KMS-11 (cell line): ENCODE results near the gene SLC26A3.

Experiments used
- H2AFZ ChIP-seq: fragments of 200-600 bp; sonication (generic); 2 replicates; pipeline ENCODE4 v1.6.1; 2016; ENCODE audit warnings: antibody characterized with exemption, mixed run types, low read depth
- H3K27ac ChIP-seq: fragments of 200-600 bp; sonication (generic); 2 replicates; pipeline ENCODE4 v1.6.1; 2016; ENCODE audit warnings: mild to moderate bottlenecking, mixed run types
- H3K27me3 ChIP-seq: fragments of 200-600 bp; sonication (generic); 2 replicates; pipeline ENCODE4 v1.6.1; 2017; ENCODE audit warnings: mild to moderate bottlenecking, low read depth, mixed run types, moderate library complexity; ENCODE audit not compliant: insufficient read depth
- H3K36me3 ChIP-seq: fragments of 200-600 bp; sonication (generic); 2 replicates; pipeline ENCODE4 v1.6.1; 2017; ENCODE audit warnings: mild to moderate bottlenecking, mixed run types; ENCODE audit not compliant: insufficient read depth
- H3K4me1 ChIP-seq: fragments of 200-600 bp; sonication (generic); 2 replicates; pipeline ENCODE4 v1.6.1; 2016; ENCODE audit warnings: mild to moderate bottlenecking, low read depth, mixed run types; ENCODE audit not compliant: poor library complexity, severe bottlenecking
- H3K4me2 ChIP-seq: fragments of 200-600 bp; sonication (generic); 2 replicates; pipeline ENCODE4 v1.7.0; 2016; ENCODE audit warnings: mild to moderate bottlenecking, mixed run types
- H3K4me3 ChIP-seq: fragments of 200-600 bp; sonication (generic); IDR thresholded peaks from 2 replicates; pipeline ENCODE4 v1.6.1; 2017; ENCODE audit warnings: low read depth, low read length, mixed read lengths; ENCODE audit not compliant: insufficient read depth
- H3K79me2 ChIP-seq: fragments of 200-600 bp; sonication (generic); 2 replicates; pipeline ENCODE4 v1.6.1; 2016; ENCODE audit warnings: low read depth, mixed run types; ENCODE audit not compliant: insufficient read depth
- H3K9ac ChIP-seq: fragments of 200-600 bp; sonication (generic); 2 replicates; pipeline ENCODE4 v1.6.1; 2016; ENCODE audit warnings: mild to moderate bottlenecking, mixed run types
- H4K20me1 ChIP-seq: fragments of 200-600 bp; sonication (generic); 2 replicates; pipeline ENCODE4 v1.6.1; 2016; ENCODE audit warnings: mild to moderate bottlenecking, mixed run types; ENCODE audit not compliant: insufficient read depth
- TF ChIP-seq, protein P1 (sequence below): fragments of 200-600 bp; sonication (generic); conservative IDR thresholded peaks from 2 replicates; pipeline ENCODE4 v1.6.1; 2017; ENCODE audit warnings: low read depth, mild to moderate bottlenecking, antibody characterized with exemption, low read length, moderate library complexity, mixed read lengths

SLC26A3 gene

DNA sequence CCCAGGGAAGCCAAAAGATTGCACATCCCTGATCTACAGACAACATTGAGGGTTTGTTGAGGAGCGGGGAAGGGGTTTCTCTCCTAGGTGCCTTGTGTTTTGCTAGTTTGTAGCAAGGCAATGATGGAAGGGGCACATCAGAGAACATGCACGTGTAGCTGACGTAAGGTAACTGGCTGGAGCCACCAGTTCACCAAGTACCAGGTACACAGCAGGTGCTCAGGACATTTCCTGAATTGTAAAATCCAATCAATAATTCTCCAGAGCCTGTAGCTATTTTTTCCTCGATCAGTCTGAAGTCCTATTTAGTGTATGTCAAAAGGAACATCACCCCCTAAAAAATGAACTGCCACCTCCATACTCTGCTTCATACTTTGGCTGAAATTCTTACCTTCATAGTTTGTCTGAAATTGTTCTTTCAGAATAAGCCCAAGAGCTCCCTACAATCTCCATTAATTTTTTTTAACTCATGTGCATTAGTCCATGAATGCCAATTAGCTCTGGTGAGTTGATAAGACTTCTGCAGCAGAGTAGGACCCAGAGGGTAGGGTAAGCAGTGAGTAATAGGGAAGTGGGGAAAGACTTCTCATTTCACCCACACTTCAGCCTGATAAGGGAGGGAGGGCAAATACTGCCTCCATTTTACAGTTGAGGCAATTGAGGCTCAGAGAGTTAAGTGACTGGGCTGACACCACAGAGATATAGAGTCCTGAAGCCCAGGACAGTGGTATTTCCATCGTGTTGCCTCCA is 36.0 kb upstream of the SLC26A3 start:
- H3K79me2 ChIP-seq = no peaks in the 10 kb centered on the region
- H4K20me1 ChIP-seq = no peaks in the 10 kb centered on the region
- H2AFZ ChIP-seq = no peak overlapping the region
- H3K27ac ChIP-seq = no peak overlapping the region
- H3K4me1 ChIP-seq = no peaks in the 10 kb centered on the region
- no peak overlapping the region for H3K4me3 ChIP-seq
- no peaks in the 10 kb centered on the region for H3K27me3 ChIP-seq
- H3K9ac ChIP-seq = no peak overlapping the region
- no peaks in the 10 kb centered on the region for H3K36me3 ChIP-seq
- TF ChIP-seq, protein P1, sequence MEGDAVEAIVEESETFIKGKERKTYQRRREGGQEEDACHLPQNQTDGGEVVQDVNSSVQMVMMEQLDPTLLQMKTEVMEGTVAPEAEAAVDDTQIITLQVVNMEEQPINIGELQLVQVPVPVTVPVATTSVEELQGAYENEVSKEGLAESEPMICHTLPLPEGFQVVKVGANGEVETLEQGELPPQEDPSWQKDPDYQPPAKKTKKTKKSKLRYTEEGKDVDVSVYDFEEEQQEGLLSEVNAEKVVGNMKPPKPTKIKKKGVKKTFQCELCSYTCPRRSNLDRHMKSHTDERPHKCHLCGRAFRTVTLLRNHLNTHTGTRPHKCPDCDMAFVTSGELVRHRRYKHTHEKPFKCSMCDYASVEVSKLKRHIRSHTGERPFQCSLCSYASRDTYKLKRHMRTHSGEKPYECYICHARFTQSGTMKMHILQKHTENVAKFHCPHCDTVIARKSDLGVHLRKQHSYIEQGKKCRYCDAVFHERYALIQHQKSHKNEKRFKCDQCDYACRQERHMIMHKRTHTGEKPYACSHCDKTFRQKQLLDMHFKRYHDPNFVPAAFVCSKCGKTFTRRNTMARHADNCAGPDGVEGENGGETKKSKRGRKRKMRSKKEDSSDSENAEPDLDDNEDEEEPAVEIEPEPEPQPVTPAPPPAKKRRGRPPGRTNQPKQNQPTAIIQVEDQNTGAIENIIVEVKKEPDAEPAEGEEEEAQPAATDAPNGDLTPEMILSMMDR = no peak
- H3K4me2 ChIP-seq = no peak overlapping the region

DNA sequence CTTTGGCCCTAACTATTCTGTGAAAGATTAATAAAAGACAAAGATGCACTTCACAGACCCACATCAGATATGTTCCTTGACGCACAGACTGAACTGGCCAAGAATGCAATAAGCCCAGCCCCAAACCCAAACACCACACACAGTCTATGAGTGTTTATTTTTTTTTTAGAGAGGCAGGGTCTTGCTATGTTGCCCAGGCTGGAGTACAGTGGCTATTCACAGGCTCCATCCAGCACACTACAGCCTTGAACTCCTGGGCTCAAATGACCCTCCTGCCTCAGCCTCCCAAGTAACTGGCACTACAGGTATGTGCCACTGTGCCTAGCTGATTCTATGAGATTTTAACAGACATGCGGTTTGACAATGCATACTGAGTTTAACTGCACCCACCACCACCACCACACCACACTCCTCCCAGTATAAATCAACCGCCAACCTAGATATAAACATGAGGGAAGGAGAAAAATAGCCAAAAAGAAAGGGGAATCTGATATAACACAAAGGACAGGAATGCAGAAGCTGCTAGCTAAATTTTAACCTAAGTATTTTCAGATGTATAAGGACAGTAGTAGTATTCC is 35.1 kb upstream of the SLC26A3 start:
- no peak overlapping the region for H3K4me3 ChIP-seq
- H3K9ac ChIP-seq = no peak overlapping the region
- H3K27me3 ChIP-seq = no peaks in the 10 kb centered on the region
- H3K27ac ChIP-seq = no peak overlapping the region
- no peaks in the 10 kb centered on the region for H3K36me3 ChIP-seq
- TF ChIP-seq, protein P1 = no peak
- no peaks in the 10 kb centered on the region for H3K4me1 ChIP-seq
- no peak overlapping the region for H3K4me2 ChIP-seq
- H4K20me1 ChIP-seq = no peaks in the 10 kb centered on the region
- no peaks in the 10 kb centered on the region for H3K79me2 ChIP-seq
- no peak overlapping the region for H2AFZ ChIP-seq

DNA sequence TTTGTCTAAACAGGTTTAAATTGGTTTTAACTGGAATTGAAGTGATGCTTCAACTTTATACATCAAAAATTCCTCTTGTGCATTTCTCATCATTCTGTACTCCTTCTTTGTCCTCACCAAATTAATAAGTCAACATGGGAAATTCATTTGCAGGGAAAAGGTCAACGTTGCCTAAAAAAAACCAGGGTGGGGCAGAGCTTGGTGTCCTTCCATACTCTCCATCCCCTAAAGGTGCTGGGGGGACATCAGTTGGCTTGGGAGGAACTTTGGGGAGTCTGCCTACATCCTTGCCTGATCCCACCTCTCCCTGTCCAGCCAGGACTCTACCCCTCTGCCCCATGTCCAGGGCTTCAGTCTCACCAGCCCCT is 34.1 kb upstream of the SLC26A3 start:
- no peak overlapping the region for H3K9ac ChIP-seq
- H3K4me1 ChIP-seq = no peaks in the 10 kb centered on the region
- H3K36me3 ChIP-seq = no peaks in the 10 kb centered on the region
- no peaks in the 10 kb centered on the region for H3K27me3 ChIP-seq
- H3K4me2 ChIP-seq = no peak overlapping the region
- TF ChIP-seq, protein P1 = no peak
- no peak overlapping the region for H3K4me3 ChIP-seq
- H3K79me2 ChIP-seq = no peaks in the 10 kb centered on the region
- H4K20me1 ChIP-seq = no peaks in the 10 kb centered on the region
- no peak overlapping the region for H2AFZ ChIP-seq
- H3K27ac ChIP-seq = no peak overlapping the region

DNA sequence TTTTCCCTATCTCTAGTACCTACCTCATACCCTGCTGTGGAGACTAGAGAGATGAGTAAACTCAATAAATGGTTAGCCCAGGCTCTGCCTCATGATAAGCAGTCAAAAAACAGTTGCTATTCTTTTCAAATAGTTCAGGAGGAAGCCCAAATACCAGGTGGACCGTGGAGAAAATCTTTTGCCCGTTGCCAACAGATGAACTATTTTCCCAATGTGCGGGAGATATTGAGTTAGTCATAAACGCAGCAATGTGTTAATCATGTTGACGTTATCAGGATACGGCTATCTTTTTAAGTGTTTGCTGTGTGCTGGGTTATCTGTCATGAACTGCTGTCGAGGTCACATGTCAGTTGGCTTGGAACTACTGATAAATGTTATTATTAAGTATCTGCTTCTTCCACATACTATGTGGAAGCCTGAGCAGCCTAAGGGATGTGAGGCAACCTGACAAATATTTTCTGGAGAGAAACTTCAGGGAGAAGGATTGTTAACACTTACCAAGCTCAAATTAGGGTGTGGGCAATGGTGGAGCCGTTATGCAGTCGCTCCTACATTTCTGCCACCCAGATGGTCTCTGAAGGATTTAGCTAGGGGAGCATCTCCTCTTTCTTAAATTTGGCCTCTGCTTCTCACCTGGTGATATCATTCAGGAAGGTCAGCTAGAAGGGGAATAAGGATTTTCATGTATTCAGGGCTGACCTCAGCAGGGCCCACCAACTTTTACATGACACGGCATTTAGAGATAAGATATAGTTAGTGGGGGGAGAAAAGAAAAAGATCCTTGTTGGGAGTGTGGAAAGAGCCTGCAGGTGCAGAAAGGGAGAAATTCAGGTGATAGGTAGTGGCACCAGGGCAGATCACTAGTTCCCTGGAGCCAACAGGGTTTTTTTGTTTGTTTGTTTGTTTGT is 33.5 kb upstream of the SLC26A3 start:
- Histone ChIP-seq H4K20me1 (no peaks in the 10 kb centered on the region), H3K9ac (no peak overlapping the region), H3K27me3 (no peaks in the 10 kb centered on the region), H3K79me2 (no peaks in the 10 kb centered on the region), H3K4me3 (no peak overlapping the region), H3K27ac (no peak overlapping the region), H2AFZ (no peak overlapping the region), H3K4me1 (no peaks in the 10 kb centered on the region), H3K4me2 (no peak overlapping the region), H3K36me3 (no peaks in the 10 kb centered on the region)
- TF ChIP-seq, protein P1 = no peak
